DND-41 (cell line): ENCODE measurements around the gene USP5.

Source experiments
- ATAC-seq: fragments of 200-7000 bp; cut with Tn5 transposase; 3 replicates; pipeline ENCODE4 v1.9.1; 2021; ENCODE audit warnings: low read depth; ENCODE audit not compliant: insufficient read depth
- DNase-seq: peaks from one replicate; pipeline ENCODE4 v3.0.0-alpha.2; 2020
- H2AFZ ChIP-seq: 2 replicates; pipeline ENCODE4 v1.6.0; 2012; ENCODE audit warnings: low read depth, low read length
- H3K27ac ChIP-seq: 2 replicates; pipeline ENCODE4 v1.5.1; 2012; ENCODE audit warnings: low read length, inconsistent platforms
- H3K27me3 ChIP-seq: fragments of 200-600 bp; sonication (generic); 2 replicates; pipeline ENCODE4 v1.6.0; 2012; ENCODE audit warnings: low read length, mild to moderate bottlenecking, inconsistent platforms; ENCODE audit not compliant: insufficient read depth, poor library complexity
- H3K36me3 ChIP-seq: 2 replicates; pipeline ENCODE4 v1.5.1; 2012; ENCODE audit warnings: low read length, inconsistent platforms; ENCODE audit not compliant: insufficient read depth
- H3K4me1 ChIP-seq: 2 replicates; pipeline ENCODE4 v1.5.1; 2012; ENCODE audit warnings: mild to moderate bottlenecking, low read length; ENCODE audit not compliant: insufficient read depth
- H3K4me2 ChIP-seq: 2 replicates; pipeline ENCODE4 v1.6.0; 2012; ENCODE audit warnings: mild to moderate bottlenecking, moderate library complexity, low read length, inconsistent platforms; ENCODE audit not compliant: insufficient read depth
- H3K4me3 ChIP-seq, 2 experiments: fragments of 200-600 bp in 1 of 2; shearing (Covaris generic) in 1 of 2; 2 replicates each; pipeline ENCODE4 v1.5.1; 2012 to 2016; ENCODE audit warnings: inconsistent platforms in 2 of 2, low read length in 2 of 2, mild to moderate bottlenecking in 2 of 2, low read depth in 1 of 2, moderate library complexity in 1 of 2
- H3K79me2 ChIP-seq: 2 replicates; pipeline ENCODE4 v1.6.0; 2012; ENCODE audit warnings: low read length, inconsistent platforms; ENCODE audit not compliant: insufficient read depth
- H3K9ac ChIP-seq: 2 replicates; pipeline ENCODE4 v1.6.0; 2012; ENCODE audit warnings: low read depth, mild to moderate bottlenecking, inconsistent platforms, low read length, moderate library complexity
- H3K9me3 ChIP-seq: 2 replicates; pipeline ENCODE4 v1.5.1; 2012; ENCODE audit warnings: low read length, moderate library complexity, mild to moderate bottlenecking, inconsistent platforms; ENCODE audit not compliant: insufficient read depth, severe bottlenecking
- H4K20me1 ChIP-seq: 2 replicates; pipeline ENCODE4 v1.6.0; 2012; ENCODE audit warnings: low read length; ENCODE audit not compliant: insufficient read depth
- EZH2 ChIP-seq: IDR thresholded peaks from 3 replicates; pipeline ENCODE4 v1.6.1; 2012; ENCODE audit warnings: borderline replicate concordance, low read depth, mild to moderate bottlenecking, moderate library complexity, low read length, inconsistent platforms; ENCODE audit not compliant: severe bottlenecking
- TF ChIP-seq, protein P1 (sequence below): IDR thresholded peaks from 2 replicates; pipeline ENCODE4 v1.5.1; 2012; ENCODE audit warnings: borderline replicate concordance, low read length, moderate library complexity, mild to moderate bottlenecking; ENCODE audit not compliant: poor library complexity, severe bottlenecking; ENCODE audit errors: extremely low read depth

USP5 gene

DNA sequence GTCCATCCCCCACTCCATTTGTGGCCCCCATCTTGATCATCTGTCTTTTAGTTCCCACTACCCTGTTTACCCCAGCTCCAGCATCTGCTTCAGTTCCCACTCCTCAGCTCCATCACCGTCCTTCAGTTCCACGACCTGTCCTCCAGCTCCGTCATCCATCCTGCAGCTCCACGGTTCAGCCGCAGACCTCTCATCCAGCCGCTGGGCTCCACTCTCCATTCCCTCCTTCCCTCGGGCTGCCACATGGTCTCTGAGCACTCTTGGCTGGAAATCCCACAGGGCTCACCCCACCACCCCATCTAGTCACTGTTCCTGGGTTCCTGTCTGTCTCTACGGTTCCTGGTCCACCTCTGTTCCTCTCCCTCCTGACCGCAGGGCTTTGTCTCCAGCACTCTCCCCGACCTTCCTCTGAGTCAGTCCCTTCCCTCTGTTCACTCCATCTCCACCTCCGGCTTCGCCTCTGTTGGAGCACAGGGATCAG, 27.0 kb upstream of the USP5 start:
- Histone ChIP-seq H3K79me2 (no peaks in the 10 kb centered on the region), H3K4me2 (no peak overlapping the region), H3K27me3 (peaks cover 87% of the 10 kb centered on the region), H3K9ac (no peak overlapping the region), H3K4me1 (peaks cover 31% of the 10 kb centered on the region), H4K20me1 (peaks cover 17% of the 10 kb centered on the region), H3K4me3 (no peak overlapping the region), H3K9me3 (no peaks in the 10 kb centered on the region), H3K27ac (no peak overlapping the region), H3K36me3 (no peaks in the 10 kb centered on the region), H2AFZ (no peak overlapping the region)
- ATAC-seq (no peak), DNase-seq (no peak)
- no peak for TF ChIP-seq EZH2
- TF ChIP-seq, protein P1, sequence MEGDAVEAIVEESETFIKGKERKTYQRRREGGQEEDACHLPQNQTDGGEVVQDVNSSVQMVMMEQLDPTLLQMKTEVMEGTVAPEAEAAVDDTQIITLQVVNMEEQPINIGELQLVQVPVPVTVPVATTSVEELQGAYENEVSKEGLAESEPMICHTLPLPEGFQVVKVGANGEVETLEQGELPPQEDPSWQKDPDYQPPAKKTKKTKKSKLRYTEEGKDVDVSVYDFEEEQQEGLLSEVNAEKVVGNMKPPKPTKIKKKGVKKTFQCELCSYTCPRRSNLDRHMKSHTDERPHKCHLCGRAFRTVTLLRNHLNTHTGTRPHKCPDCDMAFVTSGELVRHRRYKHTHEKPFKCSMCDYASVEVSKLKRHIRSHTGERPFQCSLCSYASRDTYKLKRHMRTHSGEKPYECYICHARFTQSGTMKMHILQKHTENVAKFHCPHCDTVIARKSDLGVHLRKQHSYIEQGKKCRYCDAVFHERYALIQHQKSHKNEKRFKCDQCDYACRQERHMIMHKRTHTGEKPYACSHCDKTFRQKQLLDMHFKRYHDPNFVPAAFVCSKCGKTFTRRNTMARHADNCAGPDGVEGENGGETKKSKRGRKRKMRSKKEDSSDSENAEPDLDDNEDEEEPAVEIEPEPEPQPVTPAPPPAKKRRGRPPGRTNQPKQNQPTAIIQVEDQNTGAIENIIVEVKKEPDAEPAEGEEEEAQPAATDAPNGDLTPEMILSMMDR: no peak

DNA sequence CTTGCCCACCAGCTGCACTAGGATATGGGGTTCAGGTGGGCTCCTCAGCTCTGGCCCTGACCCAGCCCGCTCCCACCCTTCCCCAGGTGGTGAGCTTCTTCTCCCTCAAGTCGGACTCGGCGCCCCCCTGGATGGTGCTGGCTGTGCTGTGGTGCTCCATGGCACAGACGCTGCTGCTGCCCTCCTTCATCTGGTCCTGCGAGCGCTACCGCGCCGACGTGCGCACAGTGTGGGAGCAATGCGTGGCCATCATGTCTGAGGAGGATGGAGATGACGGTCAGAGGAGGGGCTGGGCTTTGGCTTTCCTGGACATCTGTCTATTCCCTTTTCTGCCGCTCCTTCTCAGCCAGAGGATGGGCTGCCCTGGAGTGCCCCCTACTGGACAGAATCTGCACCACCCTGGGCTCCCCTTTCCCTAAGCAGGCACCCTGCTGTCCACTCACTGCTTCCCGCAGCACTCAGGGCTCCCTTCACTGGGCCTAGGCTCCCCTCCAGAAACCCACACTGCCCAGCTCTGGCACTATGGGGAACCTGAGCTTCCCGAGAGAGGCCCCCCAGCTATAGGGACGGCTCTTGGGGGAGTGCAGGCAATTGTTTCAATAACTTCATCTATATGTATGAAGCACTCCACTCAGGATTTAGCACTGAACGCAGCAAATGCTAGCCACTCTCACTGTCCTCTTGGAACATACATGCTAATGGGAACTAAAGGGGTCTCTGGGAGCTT, 26.4 kb upstream of the USP5 start:
- Histone ChIP-seq H3K4me3 (no peak overlapping the region), H2AFZ (no peak overlapping the region), H3K4me2 (no peak overlapping the region), H3K27ac (no peak overlapping the region), H3K4me1 (peaks cover 31% of the 10 kb centered on the region), H3K9me3 (no peaks in the 10 kb centered on the region), H3K79me2 (no peaks in the 10 kb centered on the region), H3K27me3 (peaks cover 87% of the 10 kb centered on the region), H3K9ac (no peak overlapping the region), H4K20me1 (peaks cover 17% of the 10 kb centered on the region), H3K36me3 (no peaks in the 10 kb centered on the region)
- ATAC-seq (peak; percentile 70), DNase-seq (peak; percentile 70)
- TF ChIP-seq EZH2: no peak
- TF ChIP-seq, protein P1: peak; percentile 92

DNA sequence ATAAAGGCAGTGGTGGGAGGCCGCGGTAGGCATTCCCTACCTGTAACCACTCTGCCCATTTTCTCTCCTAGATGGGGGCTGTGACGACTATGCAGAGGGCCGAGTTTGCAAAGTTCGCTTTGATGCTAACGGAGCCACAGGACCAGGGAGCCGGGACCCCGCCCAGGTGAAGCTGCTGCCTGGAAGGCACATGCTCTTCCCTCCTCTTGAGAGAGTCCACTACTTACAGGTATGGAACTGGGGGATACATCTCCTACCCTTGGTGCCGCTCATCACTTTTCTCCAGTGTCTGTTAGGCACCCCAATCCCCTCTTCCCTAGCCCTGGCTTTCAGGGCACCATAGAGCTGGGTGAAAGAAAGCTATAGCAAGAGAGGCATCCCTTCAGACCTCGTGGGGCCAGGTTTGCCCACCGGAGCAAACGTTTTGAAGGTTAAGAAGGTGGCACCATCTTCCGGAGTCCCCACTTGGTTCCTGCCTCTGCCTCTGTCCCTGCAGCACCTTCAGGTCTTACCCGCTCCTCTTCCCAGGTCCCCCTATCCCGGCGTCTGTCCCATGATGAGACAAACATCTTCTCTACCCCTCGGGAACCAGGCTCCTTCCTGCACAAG, 25.7 kb upstream of the USP5 start:
- Histone ChIP-seq H3K27me3 (peaks cover 89% of the 10 kb centered on the region), H3K79me2 (no peaks in the 10 kb centered on the region), H3K36me3 (no peaks in the 10 kb centered on the region), H3K4me3 (no peak overlapping the region), H3K9me3 (no peaks in the 10 kb centered on the region), H3K9ac (no peak overlapping the region), H3K4me1 (peaks cover 25% of the 10 kb centered on the region), H2AFZ (no peak overlapping the region), H4K20me1 (peaks cover 17% of the 10 kb centered on the region), H3K27ac (no peak overlapping the region), H3K4me2 (no peak overlapping the region)
- DNase-seq (no peak), ATAC-seq (no peak)
- no peak for TF ChIP-seq EZH2
- TF ChIP-seq, protein P1: no peak
